ENCODE results near the gene MTMR4.

GRCh38 chr17:58476812-58477211 lies 37.6 kb downstream of the MTMR4 start:
- no peak for TF ChIP-seq CTCF (IDR thresholded peaks at IDR 0.05)
- no peak for TF ChIP-seq POLR2A (IDR thresholded peaks at IDR 0.05)

All from breast epithelium (tissue), 3 donors.